ENCODE data around the gene FAM170B.

FAM170B gene

DNA sequence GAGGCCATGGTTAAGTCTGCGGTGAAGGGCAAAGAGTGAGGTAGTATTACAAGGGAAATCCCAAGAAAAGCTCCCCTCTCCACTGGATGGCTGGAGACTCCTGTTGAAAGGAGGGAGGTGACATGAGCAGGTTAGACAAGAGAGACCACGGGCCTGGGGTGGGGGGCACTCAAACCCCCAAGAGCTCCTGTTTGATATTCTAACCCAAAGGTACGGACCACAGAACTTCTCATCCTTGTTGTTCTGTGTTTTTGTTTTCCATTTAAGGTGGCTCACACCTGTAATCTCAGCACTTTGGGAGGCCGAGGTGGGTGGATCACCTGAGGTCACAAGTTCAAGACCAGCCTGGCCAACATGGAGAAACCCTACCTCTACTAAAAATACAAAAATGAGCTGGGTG is 30.1 kb downstream of the FAM170B start:
- no peaks in the 10 kb centered on the region for H3K9me3 Mint-ChIP-seq
- no peaks in the 10 kb centered on the region for H3K36me3 Mint-ChIP-seq (ENCODE audit: low read depth)
- H3K27ac Mint-ChIP-seq: no peak overlapping the region
- peaks cover 10% of the 10 kb centered on the region for H3K27me3 Mint-ChIP-seq (ENCODE audit: low read depth)
- no peaks in the 10 kb centered on the region for H3K4me1 Mint-ChIP-seq (ENCODE audit: low read depth)
- no peak overlapping the region for H3K4me3 Mint-ChIP-seq

GRCh38 chr10:49099046-49099445 is 34.8 kb downstream of the FAM170B start:
- Mint-ChIP-seq H3K27ac (no peak overlapping the region), H3K36me3 (ENCODE audit: low read depth) (no peaks in the 10 kb centered on the region), H3K4me3 (no peak overlapping the region)

GRCh38 chr10:49096890-49097445 is 36.9 kb downstream of the FAM170B start:
- Mint-ChIP-seq H3K4me1 (ENCODE audit: low read depth) (no peaks in the 10 kb centered on the region), H3K36me3 (ENCODE audit: low read depth) (no peaks in the 10 kb centered on the region), H3K27ac (no peak overlapping the region), H3K4me3 (no peak overlapping the region), H3K9me3 (no peaks in the 10 kb centered on the region), H3K27me3 (ENCODE audit: low read depth) (peaks cover 3% of the 10 kb centered on the region)

More at GRCh38 chr10:49099046-49099445, 34.8 kb downstream of the FAM170B start:
- no peaks in the 10 kb centered on the region for H3K4me1 Mint-ChIP-seq (ENCODE audit: low read depth)
- no peaks in the 10 kb centered on the region for H3K9me3 Mint-ChIP-seq
- H3K27me3 Mint-ChIP-seq (ENCODE audit: low read depth): peaks cover 3% of the 10 kb centered on the region

DNA sequence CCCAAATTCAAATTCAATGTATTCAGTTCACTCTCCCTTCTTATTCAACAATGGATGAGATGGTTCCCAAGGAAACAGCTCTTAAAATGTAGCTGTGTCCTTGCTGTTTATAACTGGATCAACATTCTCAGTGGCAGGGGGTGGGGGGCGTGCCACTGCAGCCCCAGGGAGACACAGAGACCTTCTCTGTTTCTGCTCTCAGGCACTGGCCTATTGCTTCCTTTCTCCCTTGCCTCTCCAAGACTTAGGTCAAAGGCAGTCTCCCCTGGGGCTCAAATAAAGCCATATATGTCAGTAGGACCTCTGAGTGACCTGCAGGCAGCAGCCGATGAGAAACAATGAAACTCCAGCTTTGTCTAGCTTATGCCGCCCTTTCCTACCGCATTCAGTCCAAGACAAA is 39.2 kb downstream of the FAM170B start:
- H3K27me3 Mint-ChIP-seq (ENCODE audit: low read depth): peaks cover 2% of the 10 kb centered on the region
- no peaks in the 10 kb centered on the region for H3K36me3 Mint-ChIP-seq (ENCODE audit: low read depth)
- no peaks in the 10 kb centered on the region for H3K9me3 Mint-ChIP-seq
- H3K4me1 Mint-ChIP-seq (ENCODE audit: low read depth): no peaks in the 10 kb centered on the region
- H3K4me3 Mint-ChIP-seq: no peak overlapping the region
- no peak overlapping the region for H3K27ac Mint-ChIP-seq

DNA sequence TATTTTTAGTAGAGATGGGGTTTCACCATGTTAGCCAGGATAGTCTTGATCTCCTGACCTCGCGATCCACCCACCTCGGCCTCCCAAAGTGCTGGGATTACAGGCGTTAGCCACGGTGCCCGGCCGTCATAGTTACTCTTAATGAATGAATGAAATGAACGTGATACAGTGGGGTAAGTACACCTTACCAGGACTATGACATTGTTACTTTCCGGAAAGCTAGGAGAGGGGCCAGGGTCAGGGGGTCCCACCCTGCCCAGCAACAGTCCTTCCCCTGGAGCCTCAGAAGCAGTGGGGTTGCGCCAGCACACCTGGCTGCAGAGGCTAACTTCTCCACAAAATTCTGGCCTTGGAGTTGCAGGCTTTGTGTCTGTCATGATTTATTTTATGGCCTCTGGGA is 39.9 kb downstream of the FAM170B start:
- Mint-ChIP-seq H3K36me3 (ENCODE audit: low read depth) (no peaks in the 10 kb centered on the region), H3K4me3 (no peak overlapping the region), H3K27ac (no peak overlapping the region), H3K27me3 (ENCODE audit: low read depth) (peaks cover 7% of the 10 kb centered on the region), H3K4me1 (ENCODE audit: low read depth) (no peaks in the 10 kb centered on the region), H3K9me3 (no peaks in the 10 kb centered on the region)

GRCh38 chr10:49092477-49092876 is 41.3 kb downstream of the FAM170B start:
- no peaks in the 10 kb centered on the region for H3K36me3 Mint-ChIP-seq (ENCODE audit: low read depth)
- no peak overlapping the region for H3K27ac Mint-ChIP-seq
- H3K4me3 Mint-ChIP-seq: no peak overlapping the region
- H3K27me3 Mint-ChIP-seq (ENCODE audit: low read depth): peaks cover 7% of the 10 kb centered on the region
- H3K4me1 Mint-ChIP-seq (ENCODE audit: low read depth): no peaks in the 10 kb centered on the region
- H3K9me3 Mint-ChIP-seq: peaks cover 2% of the 10 kb centered on the region

DNA sequence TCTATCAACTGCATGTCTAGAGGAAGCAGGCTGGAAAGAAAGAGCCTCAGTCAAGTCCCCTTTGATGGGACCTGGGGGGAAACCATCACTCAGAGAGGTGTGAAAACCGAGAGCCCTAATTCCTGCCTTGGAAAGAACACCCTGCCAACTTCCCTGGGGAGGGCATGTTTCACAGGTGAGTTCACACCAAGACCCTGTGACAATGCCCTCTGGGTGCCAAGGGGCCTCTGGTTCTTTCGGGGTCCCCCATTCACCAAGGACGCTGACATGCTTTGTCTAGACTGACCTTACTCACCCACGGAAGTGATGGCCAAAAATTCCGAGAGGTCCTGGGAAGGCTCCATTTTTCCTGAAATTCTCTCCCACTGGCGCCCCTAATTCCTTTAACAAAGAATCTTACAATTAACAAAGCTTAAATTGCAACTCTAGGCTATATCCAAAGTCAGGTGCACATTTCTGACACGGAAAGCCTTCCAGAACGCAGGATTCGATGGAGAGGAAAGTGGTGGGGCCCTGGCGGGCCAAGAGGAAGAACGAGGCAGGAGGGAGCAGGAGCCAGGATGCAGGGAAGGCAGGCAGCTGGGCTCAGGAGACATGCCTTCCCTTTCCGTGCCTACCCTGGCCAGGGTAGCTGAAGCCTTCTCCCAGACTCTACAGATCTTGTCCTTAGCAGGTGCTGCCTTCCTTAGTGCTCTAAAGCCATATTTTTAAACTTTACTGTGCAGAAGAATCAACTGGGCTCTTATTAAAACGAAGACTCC is 42.2 kb downstream of the FAM170B start:
- Mint-ChIP-seq H3K27ac (no peak overlapping the region), H3K9me3 (peaks cover 10% of the 10 kb centered on the region), H3K4me3 (no peak overlapping the region), H3K4me1 (ENCODE audit: low read depth) (no peaks in the 10 kb centered on the region), H3K36me3 (ENCODE audit: low read depth) (no peaks in the 10 kb centered on the region), H3K27me3 (ENCODE audit: low read depth) (peaks cover 7% of the 10 kb centered on the region)

DNA sequence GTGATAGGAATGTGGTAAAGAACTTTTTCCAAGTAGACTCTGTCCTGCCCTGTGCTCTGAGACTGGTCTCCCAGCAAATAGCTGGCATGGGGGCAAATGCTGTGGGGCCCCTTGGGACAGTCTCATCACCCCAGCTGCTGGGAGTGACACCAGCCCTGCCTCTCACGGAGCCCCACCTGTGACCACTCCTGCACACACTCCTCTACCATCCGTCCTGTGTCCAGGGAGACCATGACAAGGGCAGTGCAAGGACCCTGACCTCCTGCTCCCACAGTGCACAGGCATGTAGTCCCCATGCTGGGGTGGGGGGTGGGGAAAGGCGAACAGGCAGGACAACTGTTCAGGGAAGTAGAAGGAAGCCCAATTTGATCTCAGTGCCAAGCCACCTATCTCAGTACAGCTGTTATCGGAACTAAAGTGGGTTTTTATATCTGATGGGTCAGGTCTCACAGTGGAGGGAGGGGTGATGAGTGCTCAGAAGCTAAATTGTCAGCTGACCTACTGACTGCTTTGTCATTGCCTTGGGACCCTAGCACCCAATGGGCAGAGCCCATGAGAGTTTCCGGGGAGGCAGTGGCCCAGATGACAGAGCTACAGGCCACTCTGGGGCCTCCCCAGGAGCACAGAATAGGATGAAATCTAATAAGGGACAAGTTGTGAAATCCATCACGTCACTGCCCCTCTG is 43.0 kb downstream of the FAM170B start:
- Mint-ChIP-seq H3K4me1 (ENCODE audit: low read depth) (no peaks in the 10 kb centered on the region), H3K27ac (no peak overlapping the region), H3K9me3 (peaks cover 10% of the 10 kb centered on the region), H3K4me3 (no peak overlapping the region), H3K36me3 (ENCODE audit: low read depth) (no peaks in the 10 kb centered on the region), H3K27me3 (ENCODE audit: low read depth) (peaks cover 7% of the 10 kb centered on the region)

GRCh38 chr10:49090189-49090575 is 43.6 kb downstream of the FAM170B start:
- Mint-ChIP-seq H3K27me3 (ENCODE audit: low read depth) (peaks cover 7% of the 10 kb centered on the region), H3K27ac (no peak overlapping the region), H3K36me3 (ENCODE audit: low read depth) (no peaks in the 10 kb centered on the region), H3K4me1 (ENCODE audit: low read depth) (no peaks in the 10 kb centered on the region), H3K9me3 (peaks cover 10% of the 10 kb centered on the region), H3K4me3 (no peak overlapping the region)

GRCh38 chr10:49089557-49090188 is 44.1 kb downstream of the FAM170B start:
- Mint-ChIP-seq H3K4me1 (ENCODE audit: low read depth) (no peaks in the 10 kb centered on the region), H3K27me3 (ENCODE audit: low read depth) (peaks cover 7% of the 10 kb centered on the region), H3K27ac (no peak overlapping the region), H3K36me3 (ENCODE audit: low read depth) (no peaks in the 10 kb centered on the region), H3K9me3 (peaks cover 10% of the 10 kb centered on the region), H3K4me3 (no peak overlapping the region)

DNA sequence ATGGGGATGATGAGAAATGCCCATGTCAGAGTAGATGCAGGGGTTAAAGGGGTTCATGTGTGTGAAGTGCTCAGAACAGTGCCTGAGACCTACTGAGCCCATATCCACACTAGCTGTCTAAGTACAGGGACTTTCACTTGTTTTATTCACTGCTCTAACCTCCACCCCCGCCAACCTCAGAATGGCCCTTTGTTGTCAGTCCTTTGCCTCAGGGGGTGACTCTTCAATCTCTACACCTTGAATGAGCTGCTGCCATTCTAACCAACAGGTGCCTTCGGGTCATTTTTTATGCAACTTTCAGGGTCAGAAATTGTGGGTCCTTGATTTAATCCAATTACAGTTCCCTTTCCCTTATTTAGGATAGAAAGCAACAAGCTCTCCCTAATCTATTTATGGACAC is 44.7 kb downstream of the FAM170B start:
- peaks cover 7% of the 10 kb centered on the region for H3K27me3 Mint-ChIP-seq (ENCODE audit: low read depth)

DNA sequence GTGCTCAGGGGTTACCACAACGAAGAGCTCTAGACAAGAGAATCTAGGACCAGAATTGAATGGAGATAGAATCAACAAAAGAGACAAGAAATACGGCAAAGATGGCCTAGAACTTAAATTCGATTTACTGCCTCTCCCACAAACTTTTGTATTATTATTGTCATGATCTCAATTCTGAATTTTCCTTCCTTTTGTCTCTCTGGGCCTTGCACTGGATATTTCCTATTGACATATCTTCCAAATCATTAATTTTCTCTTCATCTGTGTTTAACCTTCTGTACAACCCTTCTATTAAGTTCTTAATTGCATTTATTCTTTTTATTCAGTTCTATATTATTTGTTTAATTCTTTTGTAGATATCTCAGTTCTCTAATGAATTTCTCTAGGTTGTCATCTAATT is 46.9 kb downstream of the FAM170B start:
- Mint-ChIP-seq H3K27me3 (ENCODE audit: low read depth) (peaks cover 7% of the 10 kb centered on the region), H3K27ac (no peak overlapping the region), H3K9me3 (peaks cover 10% of the 10 kb centered on the region), H3K4me3 (no peak overlapping the region), H3K4me1 (ENCODE audit: low read depth) (no peaks in the 10 kb centered on the region), H3K36me3 (ENCODE audit: low read depth) (no peaks in the 10 kb centered on the region)

More for the DNA sequence above, 44.7 kb downstream of the FAM170B start:
- Mint-ChIP-seq H3K4me1 (ENCODE audit: low read depth) (no peaks in the 10 kb centered on the region), H3K36me3 (ENCODE audit: low read depth) (no peaks in the 10 kb centered on the region), H3K4me3 (no peak overlapping the region), H3K9me3 (peaks cover 10% of the 10 kb centered on the region), H3K27ac (no peak overlapping the region)

DNA sequence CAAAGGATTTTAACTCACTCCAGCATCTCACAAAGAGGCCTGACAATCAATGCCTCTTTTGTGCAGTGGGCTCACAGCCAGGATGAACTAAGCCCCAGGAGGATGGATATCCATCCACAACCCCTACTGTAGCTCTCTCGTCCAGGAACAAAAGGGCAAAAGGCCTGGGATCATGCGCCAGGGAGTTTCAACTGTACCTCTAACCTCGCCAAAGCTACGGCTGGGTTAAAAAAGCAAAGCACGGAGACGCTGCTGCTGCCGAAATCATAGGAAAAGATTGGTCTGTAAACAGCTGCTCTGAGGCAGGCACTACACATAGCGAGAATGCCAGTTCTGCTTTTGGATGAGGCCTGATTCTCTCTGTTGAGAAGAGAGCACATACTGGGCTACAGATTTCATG is 50.6 kb downstream of the FAM170B start:
- H3K4me3 Mint-ChIP-seq: no peak overlapping the region
- no peaks in the 10 kb centered on the region for H3K27me3 Mint-ChIP-seq (ENCODE audit: low read depth)
- no peaks in the 10 kb centered on the region for H3K36me3 Mint-ChIP-seq (ENCODE audit: low read depth)
- H3K9me3 Mint-ChIP-seq: peaks cover 10% of the 10 kb centered on the region
- H3K4me1 Mint-ChIP-seq (ENCODE audit: low read depth): peaks cover 11% of the 10 kb centered on the region
- no peak overlapping the region for H3K27ac Mint-ChIP-seq

DNA sequence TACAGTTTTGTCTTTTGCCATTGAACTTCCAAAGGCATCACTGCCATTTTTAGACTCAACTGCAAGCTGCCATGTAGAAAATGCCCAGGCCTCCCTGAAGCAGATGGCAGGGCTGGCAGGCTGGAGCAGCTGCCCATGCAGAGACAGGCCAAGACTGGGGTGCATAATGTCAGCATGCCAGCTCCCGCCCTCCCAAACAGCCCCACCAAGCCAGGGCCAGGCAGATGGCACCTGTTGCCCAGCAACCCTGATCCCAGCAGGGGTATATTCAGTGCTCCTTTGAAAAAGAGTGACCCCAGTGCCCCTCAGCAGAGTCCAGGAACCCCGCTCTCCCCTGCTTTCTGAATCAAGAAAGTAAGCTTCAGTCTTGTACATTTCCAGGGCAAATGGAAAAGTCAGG is 51.1 kb downstream of the FAM170B start:
- H3K36me3 Mint-ChIP-seq (ENCODE audit: low read depth): no peaks in the 10 kb centered on the region
- no peaks in the 10 kb centered on the region for H3K27me3 Mint-ChIP-seq (ENCODE audit: low read depth)
- peaks cover 11% of the 10 kb centered on the region for H3K4me1 Mint-ChIP-seq (ENCODE audit: low read depth)
- no peak overlapping the region for H3K27ac Mint-ChIP-seq
- H3K4me3 Mint-ChIP-seq: no peak overlapping the region
- peaks cover 10% of the 10 kb centered on the region for H3K9me3 Mint-ChIP-seq
